ENCODE measurements around the gene YOD1. TPM values are rescaled to one million over a fixed set of nuclear protein-coding genes. Genes with fewer than 3 reads are reported as not detected.

Gene YOD1
- total and polyA plus RNA-seq, 2 of the 4 experiments (the other 2 are of a cell fraction) = 1.8 to 5.4 TPM

DNA sequence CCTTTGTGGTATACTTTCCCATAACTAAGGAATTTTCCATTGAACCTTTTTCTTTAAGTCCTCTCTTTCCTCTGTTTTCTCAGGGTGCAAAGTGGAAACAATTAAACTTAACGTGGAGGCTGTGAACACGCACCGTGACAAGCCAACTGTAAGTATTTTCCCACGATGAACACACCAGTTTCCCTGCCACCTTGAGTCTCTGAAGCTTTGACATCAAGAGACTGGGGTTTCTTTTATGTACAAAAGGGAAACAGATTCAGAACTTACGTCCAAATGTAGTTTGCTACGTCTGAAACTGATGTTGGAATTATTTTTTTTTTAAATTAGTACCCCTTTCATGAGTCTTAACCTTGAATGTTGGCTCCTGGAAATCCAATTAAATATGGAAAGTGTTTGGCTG, 20.4 kb upstream of the YOD1 start:
- DNase-seq = no peak
- Histone ChIP-seq H4K5ac (ENCODE audit: low read depth, low read length) (no peak overlapping the region), H3K27me3 (ENCODE audit: control insufficient read depth, insufficient read depth, low read length) (no peaks in the 10 kb centered on the region; the same call in 1 of the 2 replicates), H3K23ac (ENCODE audit: low read depth, low read length) (no peak overlapping the region), H2BK15ac (ENCODE audit: low read depth, low read length) (no peak overlapping the region), H4K8ac (ENCODE audit: low read depth in 2 of 2, low read length in 2 of 2) (no peak overlapping the region), H2AK9ac (replicated peaks; ENCODE audit: low read depth, low read length, poor library complexity) (no peak overlapping the region), H3K79me1 (ENCODE audit: low read depth in 1 of 2, low read length in 2 of 2) (no peaks in the 10 kb centered on the region), H2AK5ac (ENCODE audit: low read depth, low read length) (no peak overlapping the region), H4K91ac (ENCODE audit: insufficient read depth, low read depth, low read length) (no peak overlapping the region), H3K9me3 (ENCODE audit: control insufficient read depth, insufficient read depth, low read length) (no peaks in the 10 kb centered on the region), H3K9ac (ENCODE audit: low read depth, low read length) (no peak overlapping the region), H4K20me1 (ENCODE audit: insufficient read depth, low read length) (no peaks in the 10 kb centered on the region), H2BK5ac (ENCODE audit: low read depth, low read length, poor library complexity, severe bottlenecking) (no peak overlapping the region), H3K18ac (ENCODE audit: low read depth, low read length) (no peak overlapping the region), H3K9me1 (ENCODE audit: insufficient read depth, low read length) (no peaks in the 10 kb centered on the region), H3K27ac (ENCODE audit: insufficient read depth, low read length) (no peak overlapping the region), H3K14ac (replicated peaks; ENCODE audit: low read depth, low read length) (no peak overlapping the region), H3K36me3 (ENCODE audit: control insufficient read depth, insufficient read depth, low read length) (no peaks in the 10 kb centered on the region), H3K56ac (ENCODE audit: extremely low read depth, insufficient read depth, low read length) (no peak overlapping the region), H3K4ac (ENCODE audit: low read depth, low read length) (no peak overlapping the region), H2AFZ (replicated peaks; ENCODE audit: low read length, poor library complexity) (no peak overlapping the region), H3K4me2 (ENCODE audit: low read depth, low read length) (no peak overlapping the region), H3K4me3 (ENCODE audit: insufficient read depth, low read depth, low read length) (no peak overlapping the region), H3K4me1 (ENCODE audit: control insufficient read depth, insufficient read depth, low read length) (no peaks in the 10 kb centered on the region), H2BK120ac (ENCODE audit: low read depth, low read length) (no peak overlapping the region), H2BK20ac (ENCODE audit: low read depth, low read length) (no peak overlapping the region)
- no TSS peak for BruUV-seq (replicated peaks)
- no peak for ATAC-seq (ENCODE audit: low read depth)
- CTCF ChIA-PET = interaction anchor here (1.0 kb wide), 1 partner anchor 93 kb away, joined by 3 read pairs; no protein-coding TSS in a partner anchor
- POLR2A ChIA-PET (ENCODE audit: unreplicated experiment) = no interaction called here
- intact Hi-C loops (cut with micrococcal nuclease) = loop anchor here (10.0 kb wide), 2 partner anchors 157 to 317 kb away; no protein-coding TSS in a partner anchor
- TF ChIP-seq RFX5 (IDR thresholded peaks at IDR 0.05; ENCODE audit: low read depth, low read length) (no peak), MXI1 (IDR thresholded peaks at IDR 0.05; ENCODE audit: borderline replicate concordance, low read depth, low read length) (no peak), POLR2A (IDR thresholded peaks at IDR 0.05; ENCODE audit: low read depth, low read length) (no peak), MAZ (IDR thresholded peaks at IDR 0.05; ENCODE audit: borderline replicate concordance, low read depth, low read length) (no peak), RCOR1 (IDR thresholded peaks at IDR 0.05; ENCODE audit: insufficient replicate concordance, low read length) (no peak), RAD21 (IDR thresholded peaks at IDR 0.05; ENCODE audit: low read length) (no peak), MAFK (IDR thresholded peaks at IDR 0.05; ENCODE audit: low read depth, low read length) (no peak), USF2 (IDR thresholded peaks at IDR 0.05; ENCODE audit: low read depth, low read length) (no peak), CTCF (conservative IDR thresholded peaks at IDR 0.05; ENCODE audit: low read depth, low read length) (no peak), CEBPB (IDR thresholded peaks at IDR 0.05; ENCODE audit: low read depth, low read length) (no peak), BHLHE40 (IDR thresholded peaks at IDR 0.05; ENCODE audit: low read depth, low read length) (no peak), NFE2L2 (IDR thresholded peaks at IDR 0.05; ENCODE audit: low read depth, low read length) (no peak), CHD1 (IDR thresholded peaks at IDR 0.05; ENCODE audit: low read depth, low read length) (no peak), ELK1 (IDR thresholded peaks at IDR 0.05; ENCODE audit: borderline replicate concordance, low read depth, low read length) (no peak), SMC3 (IDR thresholded peaks at IDR 0.05; ENCODE audit: low read depth, low read length) (no peak), FOS (IDR thresholded peaks at IDR 0.05; ENCODE audit: low read depth, low read length) (no peak)
- WGBS, 2 experiments (ENCODE audit: extremely low coverage in 2 of 2, insufficient read length in 1 of 2) = no CpG with 5 or more reads among the region's 6 CpGs
- in situ Hi-C loops (cut with MboI; ENCODE audit: low sequenced_read_pairs) = no loop called here
- dilution Hi-C loops (cut with HindIII; ENCODE audit: low sequenced_read_pairs, unreplicated experiment) = no loop called here

Measured in IMR-90 (cell line).